Trophoblast cell (in vitro differentiated cells and primary cell): ENCODE data around the gene TRPV6.

Source experiments
- DNase-seq, 2 donors: peaks; one replicate each; pipeline ENCODE4 v3.0.0-alpha.2; 2016
- H2AFZ ChIP-seq: 2 replicates; pipeline ENCODE4 v1.6.1; 2013; ENCODE audit warnings: low read length, moderate library complexity, mild to moderate bottlenecking; ENCODE audit not compliant: insufficient read depth, poor library complexity
- H2AK5ac ChIP-seq: 2 replicates; pipeline ENCODE4 v1.6.1; 2013; ENCODE audit warnings: mild to moderate bottlenecking, low read length
- H2BK120ac ChIP-seq: 2 replicates; pipeline ENCODE4 v1.6.1; 2013; ENCODE audit warnings: low read length, mild to moderate bottlenecking, moderate library complexity; ENCODE audit not compliant: insufficient read depth, poor library complexity
- H2BK12ac ChIP-seq: 2 replicates; pipeline ENCODE4 v1.6.1; 2013; ENCODE audit warnings: mild to moderate bottlenecking, low read length, moderate library complexity
- H2BK5ac ChIP-seq: 2 replicates; pipeline ENCODE4 v1.6.1; 2013; ENCODE audit warnings: low read length, low read depth, moderate library complexity, mild to moderate bottlenecking; ENCODE audit not compliant: poor library complexity
- H3K14ac ChIP-seq: 2 replicates; pipeline ENCODE4 v1.6.1; 2013; ENCODE audit warnings: mild to moderate bottlenecking, low read length
- H3K18ac ChIP-seq: 2 replicates; pipeline ENCODE4 v1.6.1; 2013; ENCODE audit warnings: mild to moderate bottlenecking, low read length
- H3K23ac ChIP-seq: 2 replicates; pipeline ENCODE4 v1.6.1; 2013; ENCODE audit warnings: low read length
- H3K27ac ChIP-seq: 2 replicates; pipeline ENCODE4 v1.5.1; 2013; ENCODE audit warnings: low read depth, mild to moderate bottlenecking, inconsistent platforms, low read length, moderate library complexity
- H3K27me3 ChIP-seq: 2 replicates; pipeline ENCODE4 v1.6.1; 2013; ENCODE audit warnings: inconsistent platforms, mild to moderate bottlenecking, low read length, moderate library complexity; ENCODE audit not compliant: insufficient read depth
- H3K36me3 ChIP-seq, 2 experiments: 1 replicate in 1 of 2; 2 replicates in 1 of 2; pipeline ENCODE4 v1.6.1; 2013; ENCODE audit warnings: low read length in 2 of 2, mild to moderate bottlenecking in 2 of 2, moderate library complexity in 1 of 2; ENCODE audit not compliant: insufficient read depth in 2 of 2, control insufficient read depth in 1 of 2
- H3K4ac ChIP-seq: 2 replicates; pipeline ENCODE4 v1.6.1; 2013; ENCODE audit warnings: low read depth, mild to moderate bottlenecking, low read length, moderate library complexity
- H3K4me1 ChIP-seq, 2 experiments: 1 replicate in 1 of 2; 2 replicates in 1 of 2; pipeline ENCODE4 v1.6.1; 2013; ENCODE audit warnings: low read length in 2 of 2, mild to moderate bottlenecking in 2 of 2, moderate library complexity in 1 of 2; ENCODE audit not compliant: insufficient read depth in 2 of 2, control insufficient read depth in 1 of 2
- H3K4me2 ChIP-seq: 2 replicates; pipeline ENCODE4 v1.6.1; 2013; ENCODE audit warnings: inconsistent platforms, mild to moderate bottlenecking, low read length, moderate library complexity
- H3K4me3 ChIP-seq: 2 replicates; pipeline ENCODE4 v1.5.1; 2013; ENCODE audit warnings: mild to moderate bottlenecking, low read depth, low read length, inconsistent platforms
- H3K79me1 ChIP-seq: one replicate; pipeline ENCODE4 v1.6.1; 2013; ENCODE audit warnings: low read length
- H3K79me2 ChIP-seq: 2 replicates; pipeline ENCODE4 v1.6.1; 2013; ENCODE audit warnings: low read length, mild to moderate bottlenecking; ENCODE audit not compliant: control insufficient read depth, insufficient read depth, poor library complexity
- H3K9ac ChIP-seq: 2 replicates; pipeline ENCODE4 v1.6.1; 2013; ENCODE audit warnings: mild to moderate bottlenecking, low read length
- H3K9me3 ChIP-seq: 2 replicates; pipeline ENCODE4 v1.6.1; 2013; ENCODE audit warnings: low read depth, mild to moderate bottlenecking, control low read depth, inconsistent platforms, low read length; ENCODE audit not compliant: insufficient read depth
- H4K12ac ChIP-seq: 2 replicates; pipeline ENCODE4 v1.6.1; 2013; ENCODE audit warnings: low read depth, mild to moderate bottlenecking, low read length, moderate library complexity
- H4K8ac ChIP-seq: 2 replicates; pipeline ENCODE4 v1.6.1; 2013; ENCODE audit warnings: low read depth, mild to moderate bottlenecking, low read length, moderate library complexity
- H4K91ac ChIP-seq: one replicate; pipeline ENCODE4 v1.6.1; 2013; ENCODE audit warnings: low read depth, mild to moderate bottlenecking, low read length, moderate library complexity
- WGBS: extraction: QIAGEN DNeasy Blood & Tissue Kit; methylation state at CpG from one replicate; pipeline ENCODE4 v1.1.7; 2013; ENCODE audit warnings: missing lambda C conversion rate; ENCODE audit not compliant: insufficient read length, insufficient coverage; ENCODE audit errors: extremely low coverage; 5-methylcytosine and 5-hydroxymethylcytosine counted together

TRPV6 gene

GRCh38 chr7:142876236-142876960, 9.1 kb downstream of the TRPV6 start:
- Histone ChIP-seq H3K79me2 (no peaks in the 10 kb centered on the region), H2BK12ac (no peak overlapping the region)

GRCh38 chr7:142875456-142875855, 10.1 kb downstream of the TRPV6 start:
- no peak overlapping the region for H2BK120ac ChIP-seq
- no peak overlapping the region for H3K4me2 ChIP-seq
- H3K14ac ChIP-seq = no peak overlapping the region
- H3K27ac ChIP-seq = no peak overlapping the region
- H3K4me3 ChIP-seq = no peak overlapping the region
- no peak overlapping the region for H2BK5ac ChIP-seq
- no peaks in the 10 kb centered on the region for H3K4me1 ChIP-seq
- H2BK12ac ChIP-seq = no peak overlapping the region
- no peaks in the 10 kb centered on the region for H3K27me3 ChIP-seq
- no peaks in the 10 kb centered on the region for H3K79me2 ChIP-seq
- H3K4ac ChIP-seq = no peak overlapping the region
- peaks cover 1% of the 10 kb centered on the region for H3K9me3 ChIP-seq
- no peak overlapping the region for H3K23ac ChIP-seq
- no CpG with 5 or more reads among the region's 14 CpGs for WGBS
- H2AFZ ChIP-seq = no peak overlapping the region
- no peak for DNase-seq
- no peak overlapping the region for H4K91ac ChIP-seq
- H3K18ac ChIP-seq = no peak overlapping the region
- H2AK5ac ChIP-seq = no peak overlapping the region
- H3K36me3 ChIP-seq = peaks cover 7 to 9% of the 10 kb centered on the region in 2 experiments
- no peak overlapping the region for H4K12ac ChIP-seq
- H4K8ac ChIP-seq = no peak overlapping the region
- no peaks in the 10 kb centered on the region for H3K79me1 ChIP-seq
- no peak overlapping the region for H3K9ac ChIP-seq

More at GRCh38 chr7:142876236-142876960, 9.1 kb downstream of the TRPV6 start:
- Histone ChIP-seq H4K91ac (no peak overlapping the region), H3K4me1 (no peaks in the 10 kb centered on the region), H3K27ac (no peak overlapping the region), H4K12ac (no peak overlapping the region), H3K14ac (no peak overlapping the region), H3K36me3 (peaks cover 0 to 2% of the 10 kb centered on the region in 2 experiments), H3K18ac (no peak overlapping the region), H2AK5ac (no peak overlapping the region), H3K4me3 (no peak overlapping the region), H3K9me3 (peaks cover 1% of the 10 kb centered on the region), H3K4ac (no peak overlapping the region), H2BK5ac (no peak overlapping the region), H3K79me1 (no peaks in the 10 kb centered on the region), H2AFZ (no peak overlapping the region), H3K23ac (no peak overlapping the region), H4K8ac (no peak overlapping the region), H2BK120ac (no peak overlapping the region), H3K27me3 (no peaks in the 10 kb centered on the region), H3K4me2 (no peak overlapping the region), H3K9ac (no peak overlapping the region)
- no peak for DNase-seq
- WGBS = no CpG with 5 or more reads among the region's 9 CpGs

GRCh38 chr7:142874837-142875236, 10.7 kb downstream of the TRPV6 start:
- no peak overlapping the region for H2BK12ac ChIP-seq
- WGBS = no CpG with 5 or more reads among the region's 6 CpGs
- H3K14ac ChIP-seq = no peak overlapping the region
- no peak overlapping the region for H4K8ac ChIP-seq
- no peak overlapping the region for H2AFZ ChIP-seq
- H2BK120ac ChIP-seq = no peak overlapping the region
- no peak overlapping the region for H2AK5ac ChIP-seq
- H3K9me3 ChIP-seq = peaks cover 1% of the 10 kb centered on the region
- H3K27me3 ChIP-seq = no peaks in the 10 kb centered on the region
- H2BK5ac ChIP-seq = no peak overlapping the region
- no peak overlapping the region for H3K23ac ChIP-seq
- H3K36me3 ChIP-seq = peaks cover 12 to 14% of the 10 kb centered on the region in 2 experiments
- no peaks in the 10 kb centered on the region for H3K4me1 ChIP-seq
- no peak overlapping the region for H3K4me2 ChIP-seq
- H4K91ac ChIP-seq = no peak overlapping the region
- H3K9ac ChIP-seq = no peak overlapping the region
- no peaks in the 10 kb centered on the region for H3K79me1 ChIP-seq
- no peak overlapping the region for H3K18ac ChIP-seq
- H3K27ac ChIP-seq = no peak overlapping the region
- H3K4me3 ChIP-seq = no peak overlapping the region
- no peak overlapping the region for H3K4ac ChIP-seq
- no peaks in the 10 kb centered on the region for H3K79me2 ChIP-seq
- no peak for DNase-seq
- no peak overlapping the region for H4K12ac ChIP-seq

GRCh38 chr7:142874409-142874808, 11.1 kb downstream of the TRPV6 start:
- no peak overlapping the region for H2AK5ac ChIP-seq
- H2BK12ac ChIP-seq = no peak overlapping the region
- no peak overlapping the region for H3K23ac ChIP-seq
- no peak for DNase-seq
- H4K8ac ChIP-seq = no peak overlapping the region
- no peak overlapping the region for H3K27ac ChIP-seq
- H3K14ac ChIP-seq = no peak overlapping the region
- peaks cover 12 to 16% of the 10 kb centered on the region in 2 experiments for H3K36me3 ChIP-seq
- no peak overlapping the region for H4K12ac ChIP-seq
- H3K27me3 ChIP-seq = no peaks in the 10 kb centered on the region
- H3K18ac ChIP-seq = no peak overlapping the region
- H3K79me1 ChIP-seq = no peaks in the 10 kb centered on the region
- H3K9me3 ChIP-seq = peaks cover 1% of the 10 kb centered on the region
- H2BK5ac ChIP-seq = no peak overlapping the region
- H2BK120ac ChIP-seq = no peak overlapping the region
- no peak overlapping the region for H2AFZ ChIP-seq
- no peak overlapping the region for H3K9ac ChIP-seq
- H3K4me2 ChIP-seq = no peak overlapping the region
- WGBS = no CpG with 5 or more reads among the region's 7 CpGs
- H3K79me2 ChIP-seq = no peaks in the 10 kb centered on the region
- H3K4me1 ChIP-seq = no peaks in the 10 kb centered on the region
- H4K91ac ChIP-seq = no peak overlapping the region
- H3K4ac ChIP-seq = no peak overlapping the region
- no peak overlapping the region for H3K4me3 ChIP-seq
